H9 (cell line): Measurements from ENCODE around the gene SUMF1. TPM values are rescaled to one million over a fixed set of nuclear protein-coding genes. Genes with fewer than 3 reads are reported as not detected.

Source experiments
- DNase-seq: peaks from one replicate; pipeline ENCODE4 v3.0.0-alpha.2; 2017
- H2AFZ ChIP-seq: one replicate; pipeline ENCODE4 v1.6.1; 2013; ENCODE audit warnings: mild to moderate bottlenecking, low read length, control low read depth, moderate library complexity
- H2AK5ac ChIP-seq: 2 replicates; pipeline ENCODE4 v1.6.1; 2013; ENCODE audit warnings: low read length, control low read depth, mixed read lengths; ENCODE audit not compliant: insufficient read length
- H2BK120ac ChIP-seq: one replicate; pipeline ENCODE4 v1.6.1; 2013; ENCODE audit warnings: low read depth, mild to moderate bottlenecking, low read length, control low read depth, inconsistent platforms; ENCODE audit not compliant: poor library complexity, severe bottlenecking
- H2BK12ac ChIP-seq: 2 replicates; pipeline ENCODE4 v1.6.1; 2013; ENCODE audit warnings: low read length, control low read depth, mixed read lengths, low read depth; ENCODE audit not compliant: insufficient read length
- H2BK15ac ChIP-seq: 2 replicates; pipeline ENCODE4 v1.6.1; 2013; ENCODE audit warnings: low read depth, low read length, control low read depth
- H2BK20ac ChIP-seq: one replicate; pipeline ENCODE4 v1.6.1; 2013; ENCODE audit warnings: low read depth, mild to moderate bottlenecking, low read length, control low read depth, inconsistent platforms; ENCODE audit not compliant: poor library complexity, severe bottlenecking
- H2BK5ac ChIP-seq: 2 replicates; pipeline ENCODE4 v1.6.1; 2013; ENCODE audit warnings: low read length, control low read depth, mixed read lengths; ENCODE audit not compliant: insufficient read length
- H3K14ac ChIP-seq: 2 replicates; pipeline ENCODE4 v1.6.1; 2013; ENCODE audit warnings: low read length, control low read depth; ENCODE audit not compliant: insufficient read depth
- H3K18ac ChIP-seq: 2 replicates; pipeline ENCODE4 v1.6.1; 2013; ENCODE audit warnings: low read depth, mild to moderate bottlenecking, mixed read lengths, low read length, control low read depth; ENCODE audit not compliant: insufficient read length
- H3K23ac ChIP-seq: 2 replicates; pipeline ENCODE4 v1.6.1; 2013; ENCODE audit warnings: low read length, control low read depth, mixed read lengths, low read depth; ENCODE audit not compliant: insufficient read length
- H3K23me2 ChIP-seq: 2 replicates; pipeline ENCODE4 v1.6.1; 2013; ENCODE audit warnings: low read depth, mild to moderate bottlenecking, mixed read lengths, low read length, control low read depth; ENCODE audit not compliant: insufficient read length, poor library complexity, severe bottlenecking
- H3K27ac ChIP-seq: 2 replicates; pipeline ENCODE4 v1.5.1; 2013; ENCODE audit warnings: low read length, control low read depth, mixed read lengths, low read depth; ENCODE audit not compliant: insufficient read length
- H3K27me3 ChIP-seq: 2 replicates; pipeline ENCODE4 v1.6.1; 2013; ENCODE audit warnings: low read length, control low read depth, inconsistent platforms; ENCODE audit not compliant: insufficient read depth
- H3K4ac ChIP-seq: 2 replicates; pipeline ENCODE4 v1.6.1; 2013; ENCODE audit warnings: low read depth, mild to moderate bottlenecking, control low read depth, inconsistent platforms, low read length, moderate library complexity
- H3K4me1 ChIP-seq: 2 replicates; pipeline ENCODE4 v1.6.1; 2013; ENCODE audit warnings: low read length, control low read depth, inconsistent platforms; ENCODE audit not compliant: insufficient read depth
- H3K4me2 ChIP-seq: 2 replicates; pipeline ENCODE4 v1.6.1; 2013; ENCODE audit warnings: low read length, control low read depth, mixed read lengths; ENCODE audit not compliant: insufficient read length, insufficient read depth
- H3K56ac ChIP-seq: 2 replicates; pipeline ENCODE4 v1.6.1; 2013; ENCODE audit warnings: low read depth, mild to moderate bottlenecking, mixed read lengths, low read length, control low read depth; ENCODE audit not compliant: insufficient read length
- H3K79me1 ChIP-seq: 2 replicates; pipeline ENCODE4 v1.6.1; 2013; ENCODE audit warnings: low read depth, mild to moderate bottlenecking, moderate library complexity, low read length, control low read depth, inconsistent platforms; ENCODE audit not compliant: insufficient read depth, poor library complexity, severe bottlenecking
- H3K79me2 ChIP-seq: 2 replicates; pipeline ENCODE4 v1.6.1; 2013; ENCODE audit warnings: low read length, control low read depth, inconsistent platforms; ENCODE audit not compliant: insufficient read depth
- H3K9ac ChIP-seq: 2 replicates; pipeline ENCODE4 v1.6.1; 2013; ENCODE audit warnings: low read length, control low read depth, mixed read lengths; ENCODE audit not compliant: insufficient read length; ENCODE audit errors: extremely low read depth
- H3K9me3 ChIP-seq: one replicate; pipeline ENCODE4 v1.6.1; 2013; ENCODE audit warnings: low read depth, low read length, inconsistent platforms; ENCODE audit not compliant: control insufficient read depth
- H3T11ph ChIP-seq: one replicate; pipeline ENCODE4 v1.6.1; 2013; ENCODE audit warnings: mild to moderate bottlenecking, low read length, control low read depth, inconsistent platforms
- H4K20me1 ChIP-seq: one replicate; pipeline ENCODE4 v1.6.1; 2013; ENCODE audit not compliant: control insufficient read depth, insufficient read length, insufficient read depth
- H4K5ac ChIP-seq: 2 replicates; pipeline ENCODE4 v1.6.1; 2013; ENCODE audit warnings: low read depth, mild to moderate bottlenecking, mixed read lengths, low read length, control low read depth; ENCODE audit not compliant: insufficient read length
- H4K8ac ChIP-seq: replicated peaks from 2 replicates; pipeline ENCODE4 v1.6.1; 2013; ENCODE audit warnings: low read length, control low read depth, mixed read lengths, low read depth; ENCODE audit not compliant: insufficient read length
- H4K91ac ChIP-seq: 2 replicates; pipeline ENCODE4 v1.6.1; 2013; ENCODE audit warnings: low read depth, mild to moderate bottlenecking, moderate library complexity, mixed read lengths, low read length, control low read depth; ENCODE audit not compliant: insufficient read length
- H3K27ac Mint-ChIP-seq, 3 experiments: 2 replicates in 2 of 3; 3 replicates in 1 of 3; pipeline ENCODE4 v1.8.0; 2020 to 2021; ENCODE audit warnings: mixed read lengths in 3 of 3, mild to moderate bottlenecking in 1 of 3, moderate library complexity in 1 of 3
- H3K27me3 Mint-ChIP-seq: 2 replicates; pipeline ENCODE4 v1.8.0; 2021; ENCODE audit warnings: low read depth, mild to moderate bottlenecking, moderate library complexity, mixed read lengths
- H3K36me3 Mint-ChIP-seq, 3 experiments: 2 replicates in 2 of 3; 3 replicates in 1 of 3; pipeline ENCODE4 v1.8.0; 2020 to 2021; ENCODE audit warnings: low read depth in 3 of 3, mixed read lengths in 3 of 3; ENCODE audit not compliant: insufficient read depth in 1 of 3
- H3K4me1 Mint-ChIP-seq, 2 experiments: 2 replicates each; pipeline ENCODE4 v1.8.0; 2020; ENCODE audit warnings: mixed read lengths in 2 of 2
- H3K4me3 Mint-ChIP-seq, 2 experiments: 2 replicates in 1 of 2; 3 replicates in 1 of 2; pipeline ENCODE4 v1.8.0; 2020 to 2021; ENCODE audit warnings: mild to moderate bottlenecking in 2 of 2, mixed read lengths in 2 of 2, moderate library complexity in 1 of 2
- H3K9me3 Mint-ChIP-seq, 2 experiments: 2 replicates in 1 of 2; 3 replicates in 1 of 2; pipeline ENCODE4 v1.8.0; 2020; ENCODE audit warnings: mild to moderate bottlenecking in 2 of 2, mixed read lengths in 2 of 2, moderate library complexity in 1 of 2
- CTCF ChIP-seq: fragments of 200-600 bp; sonication (generic); conservative IDR thresholded peaks from 3 replicates; pipeline ENCODE4 v1.8.0; 2021; ENCODE audit warnings: antibody characterized with exemption, mild to moderate bottlenecking
- WGBS: extraction: QIAGEN DNeasy Blood & Tissue Kit; methylation state at CpG from one replicate; pipeline ENCODE4 v1.1.7; 2013; ENCODE audit warnings: missing lambda C conversion rate, low lambda C conversion rate, mixed read lengths; ENCODE audit not compliant: insufficient read length; ENCODE audit errors: extremely low coverage; 5-methylcytosine and 5-hydroxymethylcytosine counted together
- total RNA-seq: library from RNA; stranded (reverse); gene quantifications from 2 replicates; pipeline ENCODE4 v1.2.1, GENCODE V29; 2021

The SUMF1 gene
- total RNA-seq, 1 experiment from 2014 or later: 9.5 TPM

GRCh38 chr3:4396006-4396405, 71.1 kb downstream of the SUMF1 start:
- Histone ChIP-seq H3K23me2 (no peaks in the 10 kb centered on the region), H3K79me1 (no peaks in the 10 kb centered on the region), H3K14ac (no peak overlapping the region), H2AFZ (no peak overlapping the region), H2BK20ac (no peak overlapping the region), H4K8ac (no peak overlapping the region), H3K4me2 (no peak overlapping the region), H3K27me3 (no peaks in the 10 kb centered on the region), H2BK15ac (no peak overlapping the region), H4K5ac (no peak overlapping the region), H4K20me1 (no peaks in the 10 kb centered on the region), H4K91ac (no peak overlapping the region), H2AK5ac (no peak overlapping the region), H3K9ac (no peak overlapping the region), H3K4me1 (no peaks in the 10 kb centered on the region), H2BK120ac (no peak overlapping the region), H3K79me2 (no peaks in the 10 kb centered on the region), H3K23ac (no peak overlapping the region), H3T11ph (no peak overlapping the region), H3K4ac (no peak overlapping the region), H2BK5ac (no peak overlapping the region), H2BK12ac (no peak overlapping the region), H3K18ac (no peak overlapping the region), H3K27ac (no peak overlapping the region), H3K56ac (no peak overlapping the region), H3K9me3 (no peaks in the 10 kb centered on the region)
- TF ChIP-seq CTCF: no peak
- H3K9me3 Mint-ChIP-seq: peaks cover 0 to 2% of the 10 kb centered on the region in 2 experiments; a peak in 2 of 5 replicates
- peaks cover 8% of the 10 kb centered on the region in 2 experiments for H3K4me1 Mint-ChIP-seq
- peaks cover 5 to 9% (median 7%) of the 10 kb centered on the region in 3 experiments; a peak in 5 of 7 replicates for H3K36me3 Mint-ChIP-seq
- no peak overlapping the region for H3K4me3 Mint-ChIP-seq
- H3K27me3 Mint-ChIP-seq: no peaks in the 10 kb centered on the region
- no peak for DNase-seq
- H3K27ac Mint-ChIP-seq: peak overlapping the region in 1 of 3 experiments; percentile 32; a peak in 1 of 7 replicates
- no CpG with 5 or more reads among the region's 5 CpGs for WGBS
